HepG2 (cell line): Measurements from ENCODE around the gene PTPN3. TPM values are rescaled to one million over a fixed set of nuclear protein-coding genes. Genes with fewer than 3 reads are reported as not detected.

ENCODE experiments used
- AGO2 ChIP-seq: fragments of 200-400 bp; formaldehyde crosslinking; optimal IDR thresholded peaks from 2 replicates; pipeline ENCODE3; 2017; ENCODE audit warnings: mild to moderate bottlenecking, low read depth, low read length, moderate library complexity
- BRD4 ChIP-seq: sonication (generic); formaldehyde crosslinking; IDR thresholded peaks from 2 replicates; pipeline ENCODE4 v1.4.0; 2020; ENCODE audit warnings: missing genetic modification reagents
- E2F1 ChIP-seq: sonication (generic); formaldehyde crosslinking; IDR thresholded peaks from 2 replicates; pipeline ENCODE4 v1.5.0; 2020; ENCODE audit warnings: missing genetic modification reagents
- HNRNPH1 ChIP-seq: fragments of 200-400 bp; formaldehyde crosslinking; optimal IDR thresholded peaks from 2 replicates; pipeline ENCODE3; 2017; ENCODE audit warnings: mild to moderate bottlenecking, low read depth, low read length
- IRX3 ChIP-seq: sonication (generic); formaldehyde crosslinking; IDR thresholded peaks from 2 replicates; pipeline ENCODE4 v1.8.1; 2023; ENCODE audit warnings: mild to moderate bottlenecking, low read depth, missing genetic modification reagents, borderline replicate concordance
- JUN ChIP-seq: sonication (generic); formaldehyde crosslinking; IDR thresholded peaks from 2 replicates; pipeline ENCODE4 v1.4.0; 2020; ENCODE audit warnings: mild to moderate bottlenecking, missing genetic modification reagents
- MED8 ChIP-seq: sonication (generic); formaldehyde crosslinking; IDR thresholded peaks from 2 replicates; pipeline ENCODE4 v1.8.1; 2023; ENCODE audit warnings: mild to moderate bottlenecking, missing genetic modification reagents; ENCODE audit not compliant: insufficient replicate concordance
- NBN ChIP-seq: fragments of 450-650 bp; conservative IDR thresholded peaks from 2 replicates; pipeline ENCODE4 v1.6.1; 2017
- NR1H2 ChIP-seq: sonication (generic); formaldehyde crosslinking; IDR thresholded peaks from 2 replicates; pipeline ENCODE4 v1.8.1; 2022; ENCODE audit warnings: low read depth, missing genetic modification reagents, borderline replicate concordance
- PHF5A ChIP-seq: IDR thresholded peaks from one replicate; pipeline ENCODE4 v1.6.1; 2018; ENCODE audit warnings: low read depth, missing genetic modification reagents; ENCODE audit not compliant: unreplicated experiment
- SIN3A ChIP-seq: IDR thresholded peaks from 2 replicates; pipeline ENCODE4 v1.6.1; 2011; ENCODE audit warnings: low read depth, mild to moderate bottlenecking, control low read depth, low read length, borderline replicate concordance
- SMC3 ChIP-seq: IDR thresholded peaks from 2 replicates; pipeline ENCODE4 v1.6.1; 2011; ENCODE audit warnings: low read length, improper control_type of control experiment
- SSRP1 ChIP-seq: IDR thresholded peaks from 2 replicates; pipeline ENCODE4 v1.6.1; 2016; ENCODE audit warnings: control low read depth
- THAP11 ChIP-seq: IDR thresholded peaks from 2 replicates; pipeline ENCODE4 v1.6.1; 2016; ENCODE audit warnings: missing biosample characterization, missing genetic modification reagents
- TP53 ChIP-seq: sonication (generic); formaldehyde crosslinking; conservative IDR thresholded peaks from 2 replicates; pipeline ENCODE4 v1.4.0; 2020; ENCODE audit warnings: missing genetic modification reagents
- ZC3H4 ChIP-seq: sonication (generic); formaldehyde crosslinking; IDR thresholded peaks from 2 replicates; pipeline ENCODE4 v1.4.0; 2020; ENCODE audit warnings: missing genetic modification reagents, borderline replicate concordance
- ZNF124 ChIP-seq: sonication (generic); formaldehyde crosslinking; IDR thresholded peaks from 2 replicates; pipeline ENCODE4 v1.4.0; 2020; ENCODE audit warnings: missing genetic modification reagents
- ZNF224 ChIP-seq: sonication (generic); formaldehyde crosslinking; IDR thresholded peaks from 2 replicates; pipeline ENCODE4 v1.5.0; 2020; ENCODE audit warnings: mild to moderate bottlenecking, missing genetic modification reagents
- ZNF274 ChIP-seq: sonication (generic); formaldehyde crosslinking; IDR thresholded peaks from 2 replicates; pipeline ENCODE4 v1.5.1; 2020; ENCODE audit warnings: mild to moderate bottlenecking, missing genetic modification reagents
- ZNF326 ChIP-seq: sonication (generic); formaldehyde crosslinking; IDR thresholded peaks from 2 replicates; pipeline ENCODE4 v1.4.0; 2020; ENCODE audit warnings: missing genetic modification reagents, borderline replicate concordance
- ZNF333 ChIP-seq: sonication (generic); formaldehyde crosslinking; IDR thresholded peaks from 2 replicates; pipeline ENCODE4 v1.4.0; 2020; ENCODE audit warnings: mild to moderate bottlenecking, missing genetic modification reagents, borderline replicate concordance
- ZNF335 ChIP-seq: sonication (generic); formaldehyde crosslinking; IDR thresholded peaks from 2 replicates; pipeline ENCODE4 v1.4.0; 2020; ENCODE audit warnings: missing genetic modification reagents
- ZNF576 ChIP-seq: sonication (generic); formaldehyde crosslinking; IDR thresholded peaks from 2 replicates; pipeline ENCODE4 v1.4.0; 2020; ENCODE audit warnings: mild to moderate bottlenecking, missing genetic modification reagents
- ZNF775 ChIP-seq: sonication (generic); formaldehyde crosslinking; IDR thresholded peaks from 2 replicates; pipeline ENCODE4 v1.4.0; 2020; ENCODE audit warnings: missing genetic modification reagents, mild to moderate bottlenecking, moderate library complexity, borderline replicate concordance
- polyA plus RNA-seq, 8 experiments: library from polyadenylated mRNA; depleted of rRNA in 3 of 8; stranded (reverse) in 7 of 8; unstranded in 1 of 8; fragments of >200 nt; fragmentation: Illumina TruSeq in 4 of 8; extraction: Trizol in 4 of 8; gene quantifications; 2 replicates each; pipeline versions ENCODE4 v1.2.1 to v1.2.3, GENCODE V29; 2011 to 2016; ENCODE audit warnings: low read depth in 4 of 8, missing spikeins in 1 of 8, mixed read lengths in 1 of 8; ENCODE audit not compliant: insufficient read depth in 1 of 8
- total RNA-seq, 5 experiments: library from RNA; depleted of rRNA; stranded (reverse); fragments of >200 nt; fragmentation: Illumina TruSeq; extraction: Trizol; gene quantifications; 2 replicates each; pipeline ENCODE4 v1.2.3, GENCODE V29; 2016; ENCODE audit warnings: low read depth in 1 of 5
- TF ChIP-seq, protein P1 (sequence below): sonication (generic); formaldehyde crosslinking; IDR thresholded peaks from 2 replicates; pipeline ENCODE4 v1.5.0; 2020; ENCODE audit warnings: missing genetic modification reagents, mild to moderate bottlenecking, borderline replicate concordance
- TF ChIP-seq, protein P2 (sequence below): sonication (generic); formaldehyde crosslinking; IDR thresholded peaks from 2 replicates; pipeline ENCODE4 v1.8.0; 2022; ENCODE audit warnings: mild to moderate bottlenecking, missing genetic modification reagents, moderate library complexity

Gene PTPN3
- total and polyA plus RNA-seq, 2 of the 13 experiments (the other 11 are each of a cell fraction or from before 2014, with no cell fraction given) = 5.6 to 20.5 TPM

DNA sequence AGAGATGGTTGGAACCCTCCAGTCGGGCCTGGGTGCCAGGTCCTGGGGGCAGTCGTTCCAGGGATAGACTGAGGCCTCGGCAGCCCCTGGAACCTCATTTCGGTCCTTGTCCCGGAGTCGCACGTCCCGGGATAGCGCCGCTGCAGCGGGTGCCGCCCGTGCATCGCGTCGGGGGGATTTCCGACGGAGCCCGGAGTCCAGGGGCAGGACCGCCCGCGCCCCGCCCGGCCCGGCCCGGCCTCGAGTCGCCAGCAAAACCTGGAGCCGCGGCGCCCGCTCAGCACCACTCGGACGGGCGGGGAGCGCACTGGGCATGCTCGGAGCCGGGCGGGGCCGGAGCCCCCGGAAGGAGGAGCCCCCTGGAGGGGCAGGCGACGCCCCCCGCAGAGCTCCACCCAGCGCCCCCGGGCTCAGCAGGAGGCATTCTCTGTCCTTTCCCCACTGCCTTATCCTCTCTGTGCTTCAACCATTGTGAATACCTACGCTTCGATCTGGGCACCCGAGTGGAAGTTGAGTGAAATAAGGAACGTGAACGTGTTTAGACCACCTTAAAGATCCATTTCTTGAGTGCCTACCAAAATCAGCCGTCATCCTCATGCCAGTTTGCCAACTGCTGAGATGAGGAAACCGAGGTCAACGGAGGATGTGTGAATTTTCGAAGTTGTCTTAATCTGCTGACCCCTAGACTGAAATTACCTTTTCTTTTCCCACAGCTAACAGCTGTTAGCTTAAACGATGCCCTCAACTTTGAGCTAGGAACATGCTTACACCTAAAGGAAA lies 1.7 kb upstream of the PTPN3 start (continued):
- TF ChIP-seq ZNF576 (no peak), SSRP1 (no peak), NR1H2 (CRISPR knock-in tag) (no peak), ZNF326 (CRISPR knock-in tag) (no peak), ZNF335 (CRISPR knock-in tag) (no peak), MED8 (CRISPR knock-in tag) (no peak), E2F1 (no peak), SMC3 (no peak), HNRNPH1 (no peak), PHF5A (CRISPR knock-in tag) (no peak), THAP11 (CRISPR knock-in tag) (peak; percentile 70), ZNF274 (CRISPR knock-in tag) (no peak), ZC3H4 (CRISPR knock-in tag) (no peak), JUN (CRISPR knock-in tag) (no peak), IRX3 (CRISPR knock-in tag) (no peak), ZNF224 (0 out of 2 replicates have a peak, but pooled peaks have one; percentile 35), SIN3A (no peak), AGO2 (no peak), ZNF333 (CRISPR knock-in tag) (no peak), NBN (no peak), TP53 (no peak), ZNF775 (CRISPR knock-in tag) (no peak), BRD4 (CRISPR knock-in tag) (0 out of 2 replicates have a peak, but pooled peaks have one; percentile 27), ZNF124 (CRISPR knock-in tag) (no peak)
- TF ChIP-seq, protein P1, sequence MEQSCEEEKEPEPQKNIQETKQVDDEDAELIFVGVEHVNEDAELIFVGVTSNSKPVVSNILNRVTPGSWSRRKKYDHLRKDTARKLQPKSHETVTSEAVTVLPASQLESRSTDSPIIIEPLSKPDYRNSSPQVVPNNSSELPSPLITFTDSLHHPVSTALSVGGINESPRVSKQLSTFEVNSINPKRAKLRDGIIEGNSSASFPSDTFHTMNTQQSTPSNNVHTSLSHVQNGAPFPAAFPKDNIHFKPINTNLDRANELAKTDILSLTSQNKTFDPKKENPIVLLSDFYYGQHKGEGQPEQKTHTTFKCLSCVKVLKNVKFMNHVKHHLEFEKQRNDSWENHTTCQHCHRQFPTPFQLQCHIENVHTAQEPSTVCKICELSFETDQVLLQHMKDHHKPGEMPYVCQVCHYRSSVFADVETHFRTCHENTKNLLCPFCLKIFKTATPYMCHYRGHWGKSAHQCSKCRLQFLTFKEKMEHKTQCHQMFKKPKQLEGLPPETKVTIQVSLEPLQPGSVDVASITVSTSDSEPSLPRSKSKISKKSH (CRISPR knock-in tag) = peak; percentile 82; the same call in 1 of the 2 replicates
- TF ChIP-seq, protein P2, sequence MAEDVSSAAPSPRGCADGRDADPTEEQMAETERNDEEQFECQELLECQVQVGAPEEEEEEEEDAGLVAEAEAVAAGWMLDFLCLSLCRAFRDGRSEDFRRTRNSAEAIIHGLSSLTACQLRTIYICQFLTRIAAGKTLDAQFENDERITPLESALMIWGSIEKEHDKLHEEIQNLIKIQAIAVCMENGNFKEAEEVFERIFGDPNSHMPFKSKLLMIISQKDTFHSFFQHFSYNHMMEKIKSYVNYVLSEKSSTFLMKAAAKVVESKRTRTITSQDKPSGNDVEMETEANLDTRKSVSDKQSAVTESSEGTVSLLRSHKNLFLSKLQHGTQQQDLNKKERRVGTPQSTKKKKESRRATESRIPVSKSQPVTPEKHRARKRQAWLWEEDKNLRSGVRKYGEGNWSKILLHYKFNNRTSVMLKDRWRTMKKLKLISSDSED (CRISPR knock-in tag) = 0 out of 2 replicates have a peak, but pooled peaks have one; percentile 62
